Glomerular visceral epithelial cell (primary cell): Measurements from ENCODE around the gene RFK.
"Not testable (repeated sequence)": the region's sequence is repeated elsewhere in the genome, so short reads cannot be mapped to it uniquely, and the experiment has no call there.

ENCODE experiments used
- DNase-seq: peaks from one replicate; pipeline ENCODE4 v3.0.0-alpha.2; 2016; ENCODE audit errors: extremely low spot score

The RFK gene

GRCh38 chr9:76370396-76371023 is 23.7 kb downstream of the RFK start:
- no peak for DNase-seq

GRCh38 chr9:76369583-76369982 is 24.6 kb downstream of the RFK start:
- peak; percentile 91 for DNase-seq

GRCh38 chr9:76366275-76366674 is 28.0 kb downstream of the RFK start:
- no peak for DNase-seq

DNA sequence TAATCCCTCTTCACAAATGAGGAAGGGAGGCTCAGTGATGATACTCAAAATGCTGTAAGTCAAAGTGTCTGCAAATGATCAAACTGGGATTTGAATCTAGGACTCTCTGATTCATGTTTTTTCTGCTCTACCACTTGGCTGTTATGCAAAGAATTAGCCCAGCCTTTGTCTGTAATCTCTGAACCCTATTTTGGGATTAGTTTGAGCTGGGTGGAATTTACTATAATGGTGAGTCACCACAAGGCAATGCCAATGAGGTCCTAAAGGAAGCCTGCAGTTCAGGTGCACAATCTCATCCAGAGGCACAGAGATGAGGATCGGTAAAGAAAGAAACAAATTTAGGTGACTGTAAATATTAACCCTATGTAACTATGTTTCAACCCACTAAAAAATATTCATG is 29.2 kb downstream of the RFK start:
- peak; percentile 70 for DNase-seq

GRCh38 chr9:76363032-76363395 is 31.2 kb downstream of the RFK start:
- no peak for DNase-seq

- DNase-seq, result not testable (repeated sequence)
Measured at GRCh38 chr9:76362332-76363031, 31.7 kb downstream of the RFK start.

- no peak for DNase-seq
Measured at GRCh38 chr9:76359766-76360165, 34.5 kb downstream of the RFK start.

DNA sequence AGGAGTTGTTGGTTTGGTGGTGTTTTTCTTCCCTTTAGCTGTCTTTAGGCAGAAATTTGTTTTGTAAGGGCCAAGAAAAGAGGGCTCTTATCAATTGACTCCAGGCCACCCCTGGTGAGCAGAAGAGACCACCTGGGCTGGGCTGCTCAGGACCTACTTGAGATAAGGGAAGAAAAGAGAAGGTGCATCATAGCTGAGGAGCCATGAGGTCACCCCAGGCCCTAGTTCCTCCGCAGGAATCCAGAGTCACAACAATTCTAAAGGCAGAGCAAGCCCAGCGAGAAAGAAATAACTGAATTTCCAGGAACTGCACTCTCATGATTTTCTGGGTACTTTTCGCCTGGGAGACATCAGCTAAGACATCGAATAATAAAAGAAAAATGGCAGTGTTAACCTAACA is 34.9 kb downstream of the RFK start:
- DNase-seq, result no peak

- no peak for DNase-seq
Measured at GRCh38 chr9:76358628-76359280, 35.5 kb downstream of the RFK start.

- DNase-seq, result no peak
Measured at GRCh38 chr9:76357555-76357954, 36.7 kb downstream of the RFK start.

DNA sequence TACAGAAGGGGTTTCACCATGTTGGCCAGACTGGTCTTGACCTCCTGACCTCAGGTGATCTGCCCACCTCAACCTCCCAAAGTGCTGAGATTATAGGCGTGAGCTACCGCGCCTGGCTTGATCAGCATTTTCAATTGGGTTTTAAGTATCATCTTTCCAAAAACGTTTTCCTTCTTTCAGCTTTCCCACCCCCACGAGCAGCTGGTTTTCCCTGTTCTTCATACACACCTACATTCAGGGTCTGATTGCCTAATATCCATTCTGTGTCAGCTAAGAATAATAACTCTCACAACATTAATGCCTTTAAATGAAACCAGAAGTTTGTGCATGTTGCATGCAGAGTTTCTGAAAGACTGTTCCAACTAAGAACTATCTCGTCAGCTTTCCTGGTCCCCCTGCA is 38.3 kb downstream of the RFK start:
- no peak for DNase-seq

- no peak for DNase-seq
Measured at GRCh38 chr9:76354221-76354620, 40.0 kb downstream of the RFK start.

- DNase-seq, result peak; percentile 67
Measured at GRCh38 chr9:76353280-76353679, 40.9 kb downstream of the RFK start.

- DNase-seq, result no peak
Measured at GRCh38 chr9:76352026-76352620, 42.1 kb downstream of the RFK start.

- no peak for DNase-seq
Measured at GRCh38 chr9:76351006-76351405, 43.2 kb downstream of the RFK start.

GRCh38 chr9:76349865-76350264 is 44.4 kb downstream of the RFK start:
- no peak for DNase-seq

DNA sequence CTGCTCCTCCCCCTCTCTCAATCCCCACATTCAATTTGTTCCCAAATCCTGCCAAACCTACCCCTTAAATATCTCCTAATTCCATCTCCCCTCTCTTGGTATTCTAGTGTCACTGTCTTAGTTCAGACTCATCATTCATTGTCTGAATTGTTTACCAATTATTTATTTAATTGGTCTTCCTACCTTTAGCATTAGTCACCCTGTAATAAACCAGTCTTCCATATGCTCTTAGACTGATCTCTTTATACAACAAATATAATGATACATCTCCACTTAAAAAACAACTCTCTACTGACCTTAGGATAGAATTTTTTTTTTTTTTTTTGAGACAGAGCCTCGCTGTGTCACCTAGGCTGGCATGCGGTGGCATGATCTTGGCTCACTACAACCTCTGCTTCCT is 51.4 kb downstream of the RFK start:
- DNase-seq, result no peak

DNA sequence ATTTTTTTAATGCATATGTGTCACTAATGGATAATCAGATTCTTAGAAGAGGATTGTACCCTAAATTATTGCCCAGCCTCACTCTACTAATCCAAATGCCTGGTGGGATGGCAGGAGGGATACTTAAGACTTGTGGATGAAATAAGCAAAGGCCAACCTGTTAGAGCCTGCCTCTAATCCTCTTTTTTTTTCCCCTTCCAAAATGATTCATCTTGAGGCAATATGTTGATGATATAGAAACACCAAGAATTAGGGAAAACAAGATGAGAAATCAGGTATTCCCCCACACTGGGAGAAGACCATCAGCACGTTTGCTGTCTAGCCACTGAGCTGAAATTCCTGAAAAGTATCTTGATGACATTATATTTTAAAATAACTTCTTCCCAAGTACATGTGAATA is 52.0 kb downstream of the RFK start:
- no peak for DNase-seq

DNA sequence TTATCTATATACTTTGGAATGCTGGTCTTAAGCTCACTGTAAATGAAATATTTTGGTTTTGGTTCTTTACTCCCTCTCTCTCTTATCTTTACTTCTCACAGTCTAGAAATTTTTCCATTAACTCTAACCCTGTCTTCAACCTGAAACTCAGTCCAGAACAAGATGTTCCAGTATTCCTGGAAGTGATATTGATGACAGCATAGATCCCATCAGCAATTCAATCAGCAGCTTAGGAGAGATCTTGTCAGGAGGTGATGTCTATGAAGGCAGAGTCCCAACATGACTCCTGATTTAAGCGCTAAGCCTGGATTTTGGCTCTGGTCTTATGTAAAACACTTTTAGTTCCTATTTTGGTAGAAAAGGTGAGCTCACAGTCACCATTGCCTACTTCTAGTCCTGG is 52.6 kb downstream of the RFK start:
- DNase-seq, result no peak

DNA sequence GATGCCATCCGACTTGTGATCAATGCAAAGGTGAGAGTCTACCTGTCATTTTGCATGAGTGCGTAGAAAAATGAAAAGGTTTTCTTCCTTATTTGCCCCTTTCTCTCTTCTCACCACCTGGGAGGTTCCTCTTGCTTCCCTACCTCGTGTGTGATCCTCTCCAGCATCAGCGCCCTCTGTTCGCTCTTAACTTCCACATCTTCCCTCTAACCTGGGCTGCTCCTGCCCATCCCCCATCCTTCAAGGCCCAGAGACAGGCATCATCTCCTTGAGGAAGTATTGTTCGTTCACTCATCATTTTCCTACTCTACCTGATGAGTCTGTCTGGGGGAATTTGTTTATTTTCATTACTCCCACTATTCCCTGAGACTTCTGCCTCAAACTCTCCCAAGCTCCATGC is 55.8 kb downstream of the RFK start:
- no peak for DNase-seq

DNA sequence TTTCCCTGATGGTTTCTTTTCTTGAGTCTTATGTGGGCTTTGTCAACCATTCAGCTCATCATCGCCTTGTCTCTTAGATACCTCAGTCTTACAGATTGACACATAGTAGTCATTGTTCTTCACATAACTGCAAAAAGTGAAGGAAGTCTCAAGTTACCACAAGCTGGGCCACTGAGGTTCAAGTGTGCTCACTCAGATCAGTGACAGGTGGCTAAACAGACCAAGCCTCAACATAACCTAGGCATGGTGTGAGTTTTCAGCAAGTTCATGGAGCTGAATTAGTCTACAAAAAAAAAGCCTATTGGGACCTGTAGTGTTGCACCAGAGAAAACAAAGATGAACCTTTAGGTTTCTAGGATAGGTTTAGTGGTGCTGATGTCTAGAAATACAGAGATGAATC is 58.2 kb downstream of the RFK start:
- DNase-seq, result no peak
